IMR-90 (cell line): ENCODE results near the gene GALM. TPM values are rescaled to one million over a fixed set of nuclear protein-coding genes. Genes with fewer than 3 reads are reported as not detected.

Source experiments
- ATAC-seq: fragments of 200-7000 bp; cut with Tn5 transposase; 2 replicates; pipeline ENCODE4 v1.9.1; 2020; ENCODE audit warnings: low read depth, mild to moderate bottlenecking, moderate library complexity
- BruUV-seq: library from RNA; stranded (reverse); fragments of 400-500 nt; replicated peaks from 2 replicates; lab custom pipeline; 2021; lab: Mats Ljungman, UMichigan
- CTCF ChIA-PET: fragments of 300-600 bp; formaldehyde crosslinking; extraction: SDS; loops from one replicate; lab custom pipeline; 2021; ENCODE audit warnings: antibody characterized with exemption; lab: Yijun Ruan, JAX
- POLR2A ChIA-PET: fragments of 300-600 bp; sonication (Branson Sonifier 250); formaldehyde crosslinking; loops from one replicate; lab custom pipeline; 2022; ENCODE audit warnings: antibody characterized with exemption; ENCODE audit not compliant: unreplicated experiment; lab: Charles Lee
- DNase-seq: peaks from one replicate; pipeline ENCODE4 v3.0.0; 2013
- H2AFZ ChIP-seq: replicated peaks from 2 replicates; pipeline ENCODE3; 2013; ENCODE audit warnings: low read length, mild to moderate bottlenecking; ENCODE audit not compliant: poor library complexity
- H2AK5ac ChIP-seq: 2 replicates; pipeline ENCODE4 v1.6.1; 2013; ENCODE audit warnings: low read depth, low read length, inconsistent platforms
- H2AK9ac ChIP-seq: replicated peaks from 2 replicates; pipeline ENCODE3; 2013; ENCODE audit warnings: mild to moderate bottlenecking, low read depth, low read length, moderate library complexity; ENCODE audit not compliant: poor library complexity
- H2BK120ac ChIP-seq: 2 replicates; pipeline ENCODE4 v1.6.1; 2013; ENCODE audit warnings: low read depth, low read length, inconsistent platforms
- H2BK15ac ChIP-seq: 3 replicates; pipeline ENCODE4 v1.6.1; 2013; ENCODE audit warnings: low read depth, low read length, inconsistent platforms
- H2BK20ac ChIP-seq: 2 replicates; pipeline ENCODE4 v1.6.1; 2013; ENCODE audit warnings: low read depth, mild to moderate bottlenecking, inconsistent platforms, low read length, moderate library complexity
- H2BK5ac ChIP-seq: 2 replicates; pipeline ENCODE4 v1.6.1; 2013; ENCODE audit warnings: mild to moderate bottlenecking, low read depth, low read length, inconsistent platforms; ENCODE audit not compliant: poor library complexity, severe bottlenecking
- H3K14ac ChIP-seq: replicated peaks from 2 replicates; pipeline ENCODE4 v1.6.1; 2013; ENCODE audit warnings: low read depth, low read length, inconsistent platforms
- H3K18ac ChIP-seq: 2 replicates; pipeline ENCODE4 v1.6.1; 2013; ENCODE audit warnings: low read depth, low read length, control low read depth
- H3K23ac ChIP-seq: 2 replicates; pipeline ENCODE4 v1.6.1; 2013; ENCODE audit warnings: low read depth, low read length, inconsistent platforms
- H3K27ac ChIP-seq: 2 replicates; pipeline ENCODE4 v1.5.1; 2013; ENCODE audit warnings: mild to moderate bottlenecking, control low read depth, low read length; ENCODE audit not compliant: insufficient read depth
- H3K27me3 ChIP-seq: 2 replicates; pipeline ENCODE4 v1.6.1; 2013; ENCODE audit warnings: low read length; ENCODE audit not compliant: control insufficient read depth, insufficient read depth
- H3K36me3 ChIP-seq: 2 replicates; pipeline ENCODE4 v1.6.1; 2013; ENCODE audit warnings: low read length, mixed read lengths; ENCODE audit not compliant: control insufficient read depth, insufficient read depth
- H3K4ac ChIP-seq: 2 replicates; pipeline ENCODE4 v1.6.1; 2013; ENCODE audit warnings: low read depth, low read length, inconsistent platforms
- H3K4me1 ChIP-seq: 2 replicates; pipeline ENCODE4 v1.6.1; 2013; ENCODE audit warnings: low read length, mixed read lengths; ENCODE audit not compliant: control insufficient read depth, insufficient read depth
- H3K4me2 ChIP-seq: 2 replicates; pipeline ENCODE4 v1.6.1; 2013; ENCODE audit warnings: low read depth, mild to moderate bottlenecking, control low read depth, low read length, moderate library complexity
- H3K4me3 ChIP-seq: 2 replicates; pipeline ENCODE4 v1.5.1; 2013; ENCODE audit warnings: low read depth, mild to moderate bottlenecking, control low read depth, low read length, moderate library complexity; ENCODE audit not compliant: insufficient read depth
- H3K56ac ChIP-seq: 2 replicates; pipeline ENCODE4 v1.6.1; 2013; ENCODE audit warnings: low read length, inconsistent platforms; ENCODE audit not compliant: insufficient read depth; ENCODE audit errors: extremely low read depth
- H3K79me1 ChIP-seq, 2 experiments: 2 replicates each; pipeline ENCODE4 v1.6.1; 2013; ENCODE audit warnings: low read length in 2 of 2, inconsistent platforms in 1 of 2, low read depth in 1 of 2
- H3K9ac ChIP-seq: 2 replicates; pipeline ENCODE4 v1.6.1; 2013; ENCODE audit warnings: low read depth, low read length, control low read depth
- H3K9me1 ChIP-seq: 2 replicates; pipeline ENCODE4 v1.6.1; 2013; ENCODE audit warnings: low read length, inconsistent platforms; ENCODE audit not compliant: insufficient read depth
- H3K9me3 ChIP-seq: 2 replicates; pipeline ENCODE4 v1.6.1; 2013; ENCODE audit warnings: low read length; ENCODE audit not compliant: control insufficient read depth, insufficient read depth
- H4K20me1 ChIP-seq: 2 replicates; pipeline ENCODE4 v1.6.1; 2013; ENCODE audit warnings: low read length, inconsistent platforms; ENCODE audit not compliant: insufficient read depth
- H4K5ac ChIP-seq: 2 replicates; pipeline ENCODE4 v1.6.1; 2013; ENCODE audit warnings: mild to moderate bottlenecking, low read depth, low read length, control low read depth
- H4K8ac ChIP-seq, 2 experiments: 2 replicates each; pipeline ENCODE4 v1.6.1; 2013; ENCODE audit warnings: low read depth in 2 of 2, low read length in 2 of 2, control low read depth in 1 of 2, inconsistent platforms in 1 of 2
- H4K91ac ChIP-seq: 2 replicates; pipeline ENCODE4 v1.6.1; 2013; ENCODE audit warnings: low read depth, low read length, inconsistent platforms; ENCODE audit not compliant: insufficient read depth
- FOS ChIP-seq: fragments of 150-350 bp; IDR thresholded peaks from 2 replicates; pipeline ENCODE4 v1.6.1; 2016; ENCODE audit warnings: low read depth, low read length
- MAFK ChIP-seq: IDR thresholded peaks from 2 replicates; pipeline ENCODE4 v1.6.1; 2012; ENCODE audit warnings: low read depth, low read length, improper control_type of control experiment
- MXI1 ChIP-seq: IDR thresholded peaks from 2 replicates; pipeline ENCODE4 v1.6.1; 2012; ENCODE audit warnings: low read depth, mild to moderate bottlenecking, low read length, moderate library complexity, borderline replicate concordance
- POLR2A ChIP-seq: IDR thresholded peaks from 2 replicates; pipeline ENCODE4 v1.6.1; 2012; ENCODE audit warnings: mild to moderate bottlenecking, low read depth, low read length
- RAD21 ChIP-seq: IDR thresholded peaks from 2 replicates; pipeline ENCODE4 v1.6.1; 2012; ENCODE audit warnings: low read length, improper control_type of control experiment
- RFX5 ChIP-seq: IDR thresholded peaks from 2 replicates; pipeline ENCODE4 v1.8.0; 2012; ENCODE audit warnings: low read depth, mild to moderate bottlenecking, low read length, moderate library complexity
- WGBS, 2 experiments: methylation state at CpG; one replicate each; pipeline versions ENCODE4 v1.1.5 to v1.1.7; 2013; ENCODE audit warnings: missing lambda C conversion rate in 2 of 2; ENCODE audit not compliant: insufficient read length in 1 of 2; ENCODE audit errors: extremely low coverage in 2 of 2; 5-methylcytosine and 5-hydroxymethylcytosine counted together
- dilution Hi-C: fragments of 300-500 bp; cut with HindIII; formaldehyde crosslinking; loops from one replicate; pipeline ENCODE4 v1.14.3; 2018; ENCODE audit warnings: low sequenced_read_pairs; ENCODE audit not compliant: unreplicated experiment
- in situ Hi-C: fragments of 300-500 bp; cut with MboI; formaldehyde crosslinking; loops from 3 replicates; pipeline ENCODE4 v1.14.3; 2019; ENCODE audit warnings: low sequenced_read_pairs, inconsistent platforms, mixed read lengths
- intact Hi-C: fragments of 100-400 bp; cut with micrococcal nuclease; formaldehyde crosslinking; loops from 2 replicates; pipeline ENCODE4 v1.10.0; 2022
- polyA plus RNA-seq, 3 experiments: library from polyadenylated mRNA; depleted of rRNA; stranded (reverse); fragments of >200 nt; gene quantifications; 2 replicates each; pipeline ENCODE4 v1.2.3, GENCODE V29; 2012; ENCODE audit warnings: low replicate concordance in 1 of 3
- total RNA-seq: library from RNA; depleted of rRNA; stranded (reverse); fragments of >200 nt; gene quantifications from 2 replicates; pipeline ENCODE4 v1.2.3, GENCODE V29; 2012
- TF ChIP-seq, protein P1 (sequence below): conservative IDR thresholded peaks from 2 replicates; pipeline ENCODE4 v1.5.1; 2012; ENCODE audit warnings: mild to moderate bottlenecking, low read depth, low read length, improper control_type of control experiment
- TF ChIP-seq, protein P2 (sequence below): fragments of 150-350 bp; IDR thresholded peaks from 2 replicates; pipeline ENCODE4 v1.6.1; 2017; ENCODE audit warnings: mild to moderate bottlenecking, antibody characterized with exemption, low read length, low read depth

The GALM gene
- total and polyA plus RNA-seq, 2 of the 4 experiments (the other 2 are of a cell fraction) = 12.1 to 24.2 TPM

- in situ Hi-C loops = no loop called here
- Histone ChIP-seq H3K4ac (no peak overlapping the region), H4K8ac (no peak overlapping the region), H3K4me1 (no peaks in the 10 kb centered on the region), H4K20me1 (no peaks in the 10 kb centered on the region), H3K79me1 (no peaks in the 10 kb centered on the region; a peak in 1 of 4 replicates), H3K9me1 (no peaks in the 10 kb centered on the region), H3K14ac (no peak overlapping the region), H3K9ac (no peak overlapping the region), H2BK5ac (no peak overlapping the region), H2AK9ac (no peak overlapping the region), H4K5ac (no peak overlapping the region), H3K27ac (no peak overlapping the region), H3K18ac (no peak overlapping the region), H3K23ac (no peak overlapping the region), H4K91ac (no peak overlapping the region), H2BK120ac (no peak overlapping the region), H2AK5ac (no peak overlapping the region), H3K56ac (no peak overlapping the region), H2AFZ (no peak overlapping the region), H3K4me3 (no peak overlapping the region), H3K4me2 (no peak overlapping the region), H2BK15ac (no peak overlapping the region), H3K9me3 (no peaks in the 10 kb centered on the region), H2BK20ac (no peak overlapping the region), H3K36me3 (peaks cover 16% of the 10 kb centered on the region), H3K27me3 (no peaks in the 10 kb centered on the region)
- intact Hi-C loops = loop anchor here (5.0 kb wide), 2 partner anchors 191 to 411 kb away; no protein-coding TSS in a partner anchor
- ChIA-PET CTCF (interaction anchor here (0.6 kb wide), 1 partner anchor 192 kb away, joined by 4 read pairs; no protein-coding TSS in a partner anchor), POLR2A (no interaction called here)
- DNase-seq = no peak
- ATAC-seq = no peak
- TF ChIP-seq RFX5 = no peak
- TF ChIP-seq RAD21 = no peak
- no peak for TF ChIP-seq FOS
- no peak for TF ChIP-seq MXI1
- TF ChIP-seq MAFK = no peak
- TF ChIP-seq, protein P1, sequence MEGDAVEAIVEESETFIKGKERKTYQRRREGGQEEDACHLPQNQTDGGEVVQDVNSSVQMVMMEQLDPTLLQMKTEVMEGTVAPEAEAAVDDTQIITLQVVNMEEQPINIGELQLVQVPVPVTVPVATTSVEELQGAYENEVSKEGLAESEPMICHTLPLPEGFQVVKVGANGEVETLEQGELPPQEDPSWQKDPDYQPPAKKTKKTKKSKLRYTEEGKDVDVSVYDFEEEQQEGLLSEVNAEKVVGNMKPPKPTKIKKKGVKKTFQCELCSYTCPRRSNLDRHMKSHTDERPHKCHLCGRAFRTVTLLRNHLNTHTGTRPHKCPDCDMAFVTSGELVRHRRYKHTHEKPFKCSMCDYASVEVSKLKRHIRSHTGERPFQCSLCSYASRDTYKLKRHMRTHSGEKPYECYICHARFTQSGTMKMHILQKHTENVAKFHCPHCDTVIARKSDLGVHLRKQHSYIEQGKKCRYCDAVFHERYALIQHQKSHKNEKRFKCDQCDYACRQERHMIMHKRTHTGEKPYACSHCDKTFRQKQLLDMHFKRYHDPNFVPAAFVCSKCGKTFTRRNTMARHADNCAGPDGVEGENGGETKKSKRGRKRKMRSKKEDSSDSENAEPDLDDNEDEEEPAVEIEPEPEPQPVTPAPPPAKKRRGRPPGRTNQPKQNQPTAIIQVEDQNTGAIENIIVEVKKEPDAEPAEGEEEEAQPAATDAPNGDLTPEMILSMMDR = no peak
- TF ChIP-seq, protein P2, sequence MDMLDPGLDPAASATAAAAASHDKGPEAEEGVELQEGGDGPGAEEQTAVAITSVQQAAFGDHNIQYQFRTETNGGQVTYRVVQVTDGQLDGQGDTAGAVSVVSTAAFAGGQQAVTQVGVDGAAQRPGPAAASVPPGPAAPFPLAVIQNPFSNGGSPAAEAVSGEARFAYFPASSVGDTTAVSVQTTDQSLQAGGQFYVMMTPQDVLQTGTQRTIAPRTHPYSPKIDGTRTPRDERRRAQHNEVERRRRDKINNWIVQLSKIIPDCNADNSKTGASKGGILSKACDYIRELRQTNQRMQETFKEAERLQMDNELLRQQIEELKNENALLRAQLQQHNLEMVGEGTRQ = no peak
- TF ChIP-seq POLR2A = no peak
- WGBS, 2 experiments = no CpG with 5 or more reads among the region's 2 CpGs
- dilution Hi-C loops = loop anchor here (25.0 kb wide), 1 partner anchor 166 kb away; no protein-coding TSS in a partner anchor
- BruUV-seq = no TSS peak
Observed at GRCh38 chr2:38728694-38729093, 62.8 kb downstream of the GALM start.
